Measurements from ENCODE around the gene SELENOI. TPM values are rescaled to one million over a fixed set of nuclear protein-coding genes. Genes with fewer than 3 reads are reported as not detected.
A peak's percentile ranks its signal among the peaks of the same experiment; 100 is the strongest.

SELENOI gene
- total RNA-seq, 4 donors from 2014 or later: 23.1 to 46.6 (median 32.4) TPM

GRCh38 chr2:26355038-26355995 lies 9.4 kb downstream of the SELENOI start:
- DNase-seq: no peak
- 28 to 50% methylated on average over 9 of the region's 9 CpGs for WGBS, 2 donors
- intact Hi-C loops (cut with DNase I): no loop called here

GRCh38 chr2:26356111-26356510 lies 10.2 kb downstream of the SELENOI start:
- H3K36me3 ChIP-seq: peaks cover 0 to 6% (median 0%) of the 10 kb centered on the region in 3 donors
- no peak for DNase-seq
- no peaks in the 10 kb centered on the region for H3K27me3 ChIP-seq
- 77 to 86% methylated on average over 2 of the region's 2 CpGs for WGBS, 2 donors
- TF ChIP-seq CTCF (IDR thresholded peaks at IDR 0.05): no peak
- no peak for TF ChIP-seq POLR2A (IDR thresholded peaks at IDR 0.05)
- peaks cover 15 to 88% (median 24%) of the 10 kb centered on the region in 3 donors for H3K4me1 ChIP-seq
- no peak overlapping the region for H3K4me3 ChIP-seq
- H3K27ac ChIP-seq: peak overlapping the region; percentile 66 to 93 (median 82)
- intact Hi-C loops (cut with DNase I): no loop called here
- H3K9me3 ChIP-seq: no peaks in the 10 kb centered on the region

More at GRCh38 chr2:26355038-26355995, 9.4 kb downstream of the SELENOI start:
- Histone ChIP-seq H3K27me3 (no peaks in the 10 kb centered on the region), H3K27ac (peak overlapping the region; percentile 70 to 93 (median 82)), H3K36me3 (peaks cover 0 to 7% (median 0%) of the 10 kb centered on the region in 3 donors), H3K4me1 (peaks cover 12 to 80% (median 22%) of the 10 kb centered on the region in 3 donors), H3K9me3 (no peaks in the 10 kb centered on the region), H3K4me3 (peak overlapping the region in 1 of 4 donors; percentile 17)
- TF ChIP-seq POLR2A (IDR thresholded peaks at IDR 0.05) (peak in 1 of 4 donors; percentile 24), CTCF (IDR thresholded peaks at IDR 0.05) (no peak)

GRCh38 chr2:26356771-26357170 lies 10.8 kb downstream of the SELENOI start:
- Histone ChIP-seq H3K4me3 (no peak overlapping the region), H3K4me1 (peaks cover 15 to 89% (median 24%) of the 10 kb centered on the region in 3 donors), H3K27ac (peak overlapping the region; percentile 66 to 93 (median 82)), H3K9me3 (no peaks in the 10 kb centered on the region), H3K27me3 (no peaks in the 10 kb centered on the region), H3K36me3 (no peaks in the 10 kb centered on the region)
- 39 to 52% methylated on average over 2 of the region's 2 CpGs for WGBS, 2 donors
- no peak for DNase-seq
- TF ChIP-seq CTCF (IDR thresholded peaks at IDR 0.05) (no peak), POLR2A (IDR thresholded peaks at IDR 0.05) (no peak)
- intact Hi-C loops (cut with DNase I): no loop called here

- H3K36me3 ChIP-seq: peaks cover 0 to 4% (median 0%) of the 10 kb centered on the region in 3 donors
- no peak overlapping the region for H3K4me3 ChIP-seq
- H3K9me3 ChIP-seq: no peaks in the 10 kb centered on the region
- DNase-seq: no peak
- TF ChIP-seq CTCF (IDR thresholded peaks at IDR 0.05): no peak
- TF ChIP-seq POLR2A (IDR thresholded peaks at IDR 0.05): no peak
- peak overlapping the region in 3 of 4 donors; percentile 2 to 68 (median 20) for H3K27ac ChIP-seq
- H3K4me1 ChIP-seq: peaks cover 15 to 77% (median 24%) of the 10 kb centered on the region in 3 donors
- H3K27me3 ChIP-seq: no peaks in the 10 kb centered on the region
- 51 to 84% methylated on average over 4 of the region's 4 CpGs for WGBS, 2 donors
- intact Hi-C loops (cut with DNase I): no loop called here
These were observed 14.0 kb downstream of the SELENOI start for GRCh38 chr2:26359886-26360473.

- Histone ChIP-seq H3K4me1 (peaks cover 5 to 43% (median 9%) of the 10 kb centered on the region in 3 donors), H3K27me3 (no peaks in the 10 kb centered on the region), H3K4me3 (no peak overlapping the region), H3K36me3 (peaks cover 0 to 31% (median 0%) of the 10 kb centered on the region in 3 donors), H3K27ac (no peak overlapping the region), H3K9me3 (no peaks in the 10 kb centered on the region)
- TF ChIP-seq POLR2A (IDR thresholded peaks at IDR 0.05) (no peak), CTCF (IDR thresholded peaks at IDR 0.05) (no peak)
- intact Hi-C loops (cut with DNase I): no loop called here
- no peak for DNase-seq
- 42 to 50% methylated on average over 4 of the region's 4 CpGs for WGBS, 2 donors
These were observed 17.4 kb downstream of the SELENOI start for GRCh38 chr2:26363323-26363722.

Measured in esophagus squamous epithelium (tissue), 5 donors.